T-helper 17 cell (primary cell): ENCODE results near the gene TVP23C. TPM values are rescaled to one million over a fixed set of nuclear protein-coding genes. Genes with fewer than 3 reads are reported as not detected.
A peak's percentile ranks its signal among the peaks of the same experiment; 100 is the strongest.
"Not testable (repeated sequence)": the region's sequence is repeated elsewhere in the genome, so short reads cannot be mapped to it uniquely, and the experiment has no call there.

Experiments used
- ATAC-seq: fragments of 150-1000 bp; cut with Tn5 transposase; 2 replicates; pipeline ENCODE4 v1.10.0; 2021; ENCODE audit warnings: mild to moderate bottlenecking, moderate library complexity
- DNase-seq, 3 donors: peaks; one replicate each; pipeline versions ENCODE4 v3.0.0 to v3.0.0-alpha.2; 2020 to 2021
- H3K9me3 ChIP-seq: one replicate; pipeline ENCODE4 v1.7.0; 2013; ENCODE audit warnings: low read length, mild to moderate bottlenecking; ENCODE audit not compliant: control insufficient read depth, poor library complexity, severe bottlenecking
- H3K27ac Mint-ChIP-seq: one replicate; pipeline ENCODE4 v1.8.0; 2022; ENCODE audit warnings: mild to moderate bottlenecking, moderate library complexity, mixed read lengths
- H3K27me3 Mint-ChIP-seq: one replicate; pipeline ENCODE4 v1.8.0; 2022; ENCODE audit warnings: mixed read lengths
- H3K36me3 Mint-ChIP-seq: one replicate; pipeline ENCODE4 v1.8.0; 2022; ENCODE audit warnings: low read depth, mixed read lengths
- H3K4me1 Mint-ChIP-seq: one replicate; pipeline ENCODE4 v1.8.0; 2022; ENCODE audit warnings: mild to moderate bottlenecking, mixed read lengths
- H3K4me3 Mint-ChIP-seq: one replicate; pipeline ENCODE4 v1.8.0; 2022; ENCODE audit warnings: mild to moderate bottlenecking, moderate library complexity, mixed read lengths
- total RNA-seq, 4 donors: library from RNA in 2 of 4; stranded (reverse) in 2 of 4; gene quantifications; one replicate each; pipeline ENCODE4 v1.2.3 and lab custom pipeline; 2022 to 2026

The TVP23C gene
- total RNA-seq, 2 donors from 2014 or later: 18.2 to 21.8 TPM

GRCh38 chr17:15513058-15513791 is 50.1 kb downstream of the TVP23C start:
- H3K27me3 Mint-ChIP-seq: no peaks in the 10 kb centered on the region
- no peak overlapping the region for H3K4me3 Mint-ChIP-seq
- H3K36me3 Mint-ChIP-seq: peaks cover 12% of the 10 kb centered on the region
- ATAC-seq: no peak
- no peak overlapping the region for H3K27ac Mint-ChIP-seq
- no peaks in the 10 kb centered on the region for H3K9me3 ChIP-seq
- no peak for DNase-seq
- H3K4me1 Mint-ChIP-seq: peaks cover 6% of the 10 kb centered on the region

GRCh38 chr17:15512071-15512709 is 51.1 kb downstream of the TVP23C start:
- no peak overlapping the region for H3K4me3 Mint-ChIP-seq
- ATAC-seq: no peak
- H3K9me3 ChIP-seq: no peaks in the 10 kb centered on the region
- H3K4me1 Mint-ChIP-seq: peaks cover 6% of the 10 kb centered on the region
- DNase-seq: no peak
- H3K36me3 Mint-ChIP-seq: peaks cover 12% of the 10 kb centered on the region
- H3K27me3 Mint-ChIP-seq: no peaks in the 10 kb centered on the region
- H3K27ac Mint-ChIP-seq: no peak overlapping the region

GRCh38 chr17:15511142-15511541 is 52.1 kb downstream of the TVP23C start:
- peaks cover 6% of the 10 kb centered on the region for H3K4me1 Mint-ChIP-seq
- ATAC-seq: no peak
- H3K36me3 Mint-ChIP-seq: peaks cover 11% of the 10 kb centered on the region
- DNase-seq: no peak
- H3K4me3 Mint-ChIP-seq: no peak overlapping the region
- no peaks in the 10 kb centered on the region for H3K27me3 Mint-ChIP-seq
- no peak overlapping the region for H3K27ac Mint-ChIP-seq
- H3K9me3 ChIP-seq: no peaks in the 10 kb centered on the region

- H3K36me3 Mint-ChIP-seq: peaks cover 6% of the 10 kb centered on the region
Measured at GRCh38 chr17:15510361-15510760, 52.9 kb downstream of the TVP23C start.

GRCh38 chr17:15509095-15509494 is 54.2 kb downstream of the TVP23C start:
- H3K9me3 ChIP-seq: no peaks in the 10 kb centered on the region
- H3K4me1 Mint-ChIP-seq: peaks cover 4% of the 10 kb centered on the region
- no peak for DNase-seq
- no peaks in the 10 kb centered on the region for H3K36me3 Mint-ChIP-seq
- no peak for ATAC-seq
- H3K4me3 Mint-ChIP-seq: no peak overlapping the region
- H3K27me3 Mint-ChIP-seq: no peaks in the 10 kb centered on the region
- no peak overlapping the region for H3K27ac Mint-ChIP-seq

More at GRCh38 chr17:15510361-15510760, 52.9 kb downstream of the TVP23C start:
- ATAC-seq: no peak
- DNase-seq: no peak
- Mint-ChIP-seq H3K4me1 (peaks cover 4% of the 10 kb centered on the region), H3K27me3 (no peaks in the 10 kb centered on the region), H3K4me3 (no peak overlapping the region), H3K27ac (no peak overlapping the region)
- H3K9me3 ChIP-seq: no peaks in the 10 kb centered on the region

GRCh38 chr17:15508466-15508865 is 54.8 kb downstream of the TVP23C start:
- Mint-ChIP-seq H3K36me3 (no peaks in the 10 kb centered on the region), H3K27me3 (no peaks in the 10 kb centered on the region), H3K27ac (no peak overlapping the region), H3K4me3 (no peak overlapping the region), H3K4me1 (peaks cover 6% of the 10 kb centered on the region)
- no peaks in the 10 kb centered on the region for H3K9me3 ChIP-seq
- DNase-seq (no peak), ATAC-seq (no peak)

- H3K36me3 Mint-ChIP-seq: no peaks in the 10 kb centered on the region
- DNase-seq (no peak), ATAC-seq (no peak)
- peaks cover 9% of the 10 kb centered on the region for H3K4me1 Mint-ChIP-seq
- H3K27ac Mint-ChIP-seq: no peak overlapping the region
- H3K27me3 Mint-ChIP-seq: no peaks in the 10 kb centered on the region
- no peak overlapping the region for H3K4me3 Mint-ChIP-seq
- no peaks in the 10 kb centered on the region for H3K9me3 ChIP-seq
Measured at GRCh38 chr17:15507896-15508295, 55.4 kb downstream of the TVP23C start.

GRCh38 chr17:15507001-15507400 is 56.3 kb downstream of the TVP23C start:
- no peak overlapping the region for H3K27ac Mint-ChIP-seq
- H3K4me3 Mint-ChIP-seq: no peak overlapping the region
- peaks cover 10% of the 10 kb centered on the region for H3K4me1 Mint-ChIP-seq
- no peaks in the 10 kb centered on the region for H3K9me3 ChIP-seq
- no peak for ATAC-seq
- peaks cover 4% of the 10 kb centered on the region for H3K36me3 Mint-ChIP-seq
- no peak for DNase-seq
- no peaks in the 10 kb centered on the region for H3K27me3 Mint-ChIP-seq

- not testable (repeated sequence) for H3K27me3 Mint-ChIP-seq, H3K4me3 Mint-ChIP-seq, DNase-seq, H3K27ac Mint-ChIP-seq, ATAC-seq, H3K9me3 ChIP-seq, H3K36me3 Mint-ChIP-seq
- H3K4me1 Mint-ChIP-seq: peaks cover 10% of the 10 kb centered on the region
Measured at GRCh38 chr17:15505708-15506107, 57.6 kb downstream of the TVP23C start.

GRCh38 chr17:15503731-15504130 is 59.6 kb downstream of the TVP23C start:
- no peaks in the 10 kb centered on the region for H3K9me3 ChIP-seq
- Mint-ChIP-seq H3K4me3 (no peak overlapping the region), H3K27me3 (no peaks in the 10 kb centered on the region), H3K27ac (no peak overlapping the region), H3K4me1 (peaks cover 10% of the 10 kb centered on the region), H3K36me3 (peaks cover 6% of the 10 kb centered on the region)
- ATAC-seq: no peak
- no peak for DNase-seq

GRCh38 chr17:15502369-15503112 is 60.7 kb downstream of the TVP23C start:
- no peak overlapping the region for H3K27ac Mint-ChIP-seq
- ATAC-seq: peak; percentile 88
- peaks cover 10% of the 10 kb centered on the region for H3K4me1 Mint-ChIP-seq
- no peaks in the 10 kb centered on the region for H3K27me3 Mint-ChIP-seq
- no peaks in the 10 kb centered on the region for H3K9me3 ChIP-seq
- peak; percentile 16 to 49 (median 40) for DNase-seq
- H3K4me3 Mint-ChIP-seq: peak overlapping the region; percentile 69
- peaks cover 7% of the 10 kb centered on the region for H3K36me3 Mint-ChIP-seq

- H3K4me1 Mint-ChIP-seq: peaks cover 10% of the 10 kb centered on the region
- ATAC-seq: no peak
- no peak overlapping the region for H3K4me3 Mint-ChIP-seq
- no peaks in the 10 kb centered on the region for H3K27me3 Mint-ChIP-seq
- H3K36me3 Mint-ChIP-seq: peaks cover 13% of the 10 kb centered on the region
- no peaks in the 10 kb centered on the region for H3K9me3 ChIP-seq
- no peak overlapping the region for H3K27ac Mint-ChIP-seq
- DNase-seq: no peak
Measured at GRCh38 chr17:15501793-15502192, 61.5 kb downstream of the TVP23C start.

GRCh38 chr17:15501282-15501681 is 62.0 kb downstream of the TVP23C start:
- H3K36me3 Mint-ChIP-seq: peaks cover 13% of the 10 kb centered on the region
- H3K4me1 Mint-ChIP-seq: peaks cover 10% of the 10 kb centered on the region
- ATAC-seq (no peak), DNase-seq (no peak)
- H3K4me3 Mint-ChIP-seq: no peak overlapping the region
- H3K27me3 Mint-ChIP-seq: no peaks in the 10 kb centered on the region
- no peaks in the 10 kb centered on the region for H3K9me3 ChIP-seq
- no peak overlapping the region for H3K27ac Mint-ChIP-seq
